ENCODE results near the gene DDRGK1.

Gene DDRGK1

GRCh38 chr20:3180319-3180718, 24.2 kb downstream of the DDRGK1 start:
- DNase-seq: no peak

- no peak for DNase-seq
These were observed 26.6 kb downstream of the DDRGK1 start for GRCh38 chr20:3177746-3178485.

- no peak for DNase-seq
These were observed 29.2 kb downstream of the DDRGK1 start for GRCh38 chr20:3175270-3175669.

GRCh38 chr20:3174442-3175261, 29.8 kb downstream of the DDRGK1 start:
- DNase-seq: no peak

GRCh38 chr20:3173610-3174441, 30.7 kb downstream of the DDRGK1 start:
- DNase-seq: peak; percentile 77 to 92 (median 83)

- peak; percentile 43 to 74 (median 62) for DNase-seq
These were observed 31.4 kb downstream of the DDRGK1 start, which contains the start of gene LZTS3 for GRCh38 chr20:3172933-3173609. Gene LZTS3, minus strand, starts transcription at chr20:3173549. Its CDS starts 6,386 bp downstream, at chr20:3167163.

GRCh38 chr20:3172126-3172932, 32.2 kb downstream of the DDRGK1 start:
- DNase-seq: no peak

GRCh38 chr20:3171391-3172125, 32.9 kb downstream of the DDRGK1 start:
- DNase-seq: no peak

- DNase-seq: no peak
These were observed 35.5 kb downstream of the DDRGK1 start for GRCh38 chr20:3168829-3169590.

- no peak for DNase-seq
These were observed 36.2 kb downstream of the DDRGK1 start for GRCh38 chr20:3168079-3168828.

GRCh38 chr20:3167738-3168078, 36.8 kb downstream of the DDRGK1 start:
- DNase-seq: no peak

- no peak for DNase-seq
These were observed 37.6 kb downstream of the DDRGK1 start for GRCh38 chr20:3166913-3167342.

- no peak for DNase-seq
These were observed 38.1 kb downstream of the DDRGK1 start for GRCh38 chr20:3166338-3166912.

- no peak for DNase-seq
These were observed 38.8 kb downstream of the DDRGK1 start for GRCh38 chr20:3165473-3166337.

GRCh38 chr20:3164763-3165410, 39.6 kb downstream of the DDRGK1 start:
- no peak for DNase-seq

GRCh38 chr20:3164043-3164762, 40.3 kb downstream of the DDRGK1 start:
- no peak for DNase-seq

Data from activated CD4-positive, CD25-positive, alpha-beta regulatory T cell (primary cell).